Right lobe of liver (tissue), 6 donors: ENCODE data around the gene RAN. TPM values are rescaled to one million over a fixed set of nuclear protein-coding genes. Genes with fewer than 3 reads are reported as not detected.

Experiments used
- ATAC-seq, 4 donors: fragments of 200-7000 bp; cut with Tn5 transposase; one replicate each; pipeline ENCODE4 v1.9.1; 2020; ENCODE audit warnings: mild to moderate bottlenecking in 4 of 4, moderate library complexity in 4 of 4
- DNase-seq, 3 donors: peaks; one replicate each; pipeline ENCODE4 v3.0.0-alpha.2; 2020
- H3K27ac ChIP-seq, 3 donors: fragments of 200-600 bp; one replicate each; pipeline ENCODE4 v1.8.0; 2022
- H3K27me3 ChIP-seq, 2 donors: fragments of 200-600 bp; one replicate each; pipeline ENCODE4 v1.8.0; 2022
- H3K36me3 ChIP-seq, 4 donors: fragments of 200-600 bp; sonication (generic) in 1 of 4; one replicate each; pipeline versions ENCODE4 v1.5.1 to v1.8.0; 2017 to 2022; ENCODE audit warnings: control low read depth in 1 of 4
- H3K4me1 ChIP-seq, 4 donors: fragments of 200-600 bp; sonication (generic) in 1 of 4; one replicate each; pipeline versions ENCODE4 v1.5.1 to v1.8.0; 2017 to 2022; ENCODE audit warnings: control low read depth in 1 of 4
- H3K4me3 ChIP-seq, 3 donors: fragments of 200-600 bp; one replicate each; pipeline ENCODE4 v1.8.0; 2022
- H3K9me3 ChIP-seq, 4 donors: fragments of 200-600 bp; sonication (generic) in 1 of 4; one replicate each; pipeline versions ENCODE4 v1.5.1 to v1.8.0; 2017 to 2022; ENCODE audit warnings: control low read depth in 1 of 4
- CTCF ChIP-seq, 4 donors: fragments of 200-600 bp in 3 of 4; fragments of 450-650 bp in 1 of 4; IDR thresholded peaks; one replicate each; pipeline versions ENCODE4 v1.5.1 to v1.8.0; 2016 to 2022; ENCODE audit warnings: antibody characterized with exemption in 4 of 4, mild to moderate bottlenecking in 2 of 4
- POLR2A ChIP-seq: fragments of 450-650 bp; IDR thresholded peaks from one replicate; pipeline ENCODE4 v1.6.1; 2017; ENCODE audit warnings: antibody characterized with exemption, mild to moderate bottlenecking
- WGBS: methylation state at CpG from one replicate; pipeline ENCODE4 v1.1.6; 2018; ENCODE audit warnings: low coverage, low lambda C conversion rate; ENCODE audit not compliant: insufficient coverage; ENCODE audit errors: missing lambda C conversion rate; 5-methylcytosine and 5-hydroxymethylcytosine counted together
- intact Hi-C, 2 donors: fragments of 100-400 bp; cut with DNase I; formaldehyde crosslinking; loops; one replicate each; pipeline versions ENCODE4 v1.11.2 to v1.14.1; 2022
- total RNA-seq, 6 experiments: library from RNA; depleted of rRNA in 2 of 6; stranded (reverse); fragments of >200 nt in 2 of 6; fragmentation: NEBNext Ultra II Directional in 3 of 6; extraction: Animal tissue kit (Norgen Biotek cat#: 25700) in 3 of 6; gene quantifications; one replicate each; pipeline versions ENCODE4 v1.1.0 to v1.2.4, GENCODE V29; 2016 to 2023
- donor health status: DM: no; HTN: yes; CAD: no.
- donor health status: DM: no; HTN: no; CAD: no.
- donor health status: DM: no; HTN: no; CAD: no.
- donor health status: DM: no; HTN: yes; CAD: no.
- donor health status: DM: no; HTN: yes; CAD: no.

Gene RAN
- total RNA-seq, 6 experiments from 2014 or later = 136 to 220 (median 147) TPM

- ATAC-seq (no peak), DNase-seq (no peak)
- TF ChIP-seq CTCF (IDR thresholded peaks at IDR 0.05) (no peak), POLR2A (no peak)
- intact Hi-C loops = no loop called here
- Histone ChIP-seq H3K9me3 (no peaks in the 10 kb centered on the region), H3K27ac (no peak overlapping the region), H3K4me3 (no peak overlapping the region), H3K36me3 (no peaks in the 10 kb centered on the region), H3K27me3 (no peaks in the 10 kb centered on the region), H3K4me1 (peaks cover 0 to 10% (median 0%) of the 10 kb centered on the region in 4 donors)
- WGBS = 82% methylated on average over 5 of the region's 5 CpGs
Measured at GRCh38 chr12:130831876-130832405, 39.9 kb upstream of the RAN start.

GRCh38 chr12:130832561-130833209 lies 39.2 kb upstream of the RAN start:
- Histone ChIP-seq H3K4me3 (no peak overlapping the region), H3K27me3 (no peaks in the 10 kb centered on the region), H3K27ac (no peak overlapping the region), H3K4me1 (peaks cover 0 to 10% (median 2%) of the 10 kb centered on the region in 4 donors), H3K36me3 (no peaks in the 10 kb centered on the region), H3K9me3 (no peaks in the 10 kb centered on the region)
- DNase-seq (peak; percentile 57 to 84 (median 74)), ATAC-seq (peak; percentile 70 to 91 (median 86))
- TF ChIP-seq CTCF (IDR thresholded peaks at IDR 0.05) (no peak), POLR2A (no peak)
- WGBS = 50% methylated on average over 15 of the region's 17 CpGs
- intact Hi-C loops = no loop called here

- no peaks in the 10 kb centered on the region for H3K27me3 ChIP-seq
- intact Hi-C loops = no loop called here
- peaks cover 0 to 18% (median 7%) of the 10 kb centered on the region in 4 donors for H3K4me1 ChIP-seq
- ATAC-seq (no peak), DNase-seq (no peak)
- TF ChIP-seq POLR2A (no peak), CTCF (IDR thresholded peaks at IDR 0.05) (no peak)
- 69% methylated on average over 9 of the region's 11 CpGs for WGBS
- H3K9me3 ChIP-seq = no peaks in the 10 kb centered on the region
- H3K4me3 ChIP-seq = no peak overlapping the region
- H3K36me3 ChIP-seq = no peaks in the 10 kb centered on the region
- no peak overlapping the region for H3K27ac ChIP-seq
Measured at GRCh38 chr12:130835011-130835410, 36.9 kb upstream of the RAN start.

- intact Hi-C loops = no loop called here
- Histone ChIP-seq H3K36me3 (no peaks in the 10 kb centered on the region), H3K4me3 (no peak overlapping the region), H3K27me3 (no peaks in the 10 kb centered on the region), H3K27ac (no peak overlapping the region), H3K4me1 (peaks cover 0 to 18% (median 7%) of the 10 kb centered on the region in 4 donors), H3K9me3 (no peaks in the 10 kb centered on the region)
- DNase-seq (no peak), ATAC-seq (no peak)
- 90% methylated on average over 6 of the region's 6 CpGs for WGBS
- TF ChIP-seq CTCF (IDR thresholded peaks at IDR 0.05) = no peak
- TF ChIP-seq POLR2A = no peak
Measured at GRCh38 chr12:130835436-130835835, 36.4 kb upstream of the RAN start.
